ENCODE data around the gene NT5M. TPM values are rescaled to one million over a fixed set of nuclear protein-coding genes. Genes with fewer than 3 reads are reported as not detected.

The NT5M gene
- total RNA-seq, 1 donor from 2014 or later = 4.6 TPM

GRCh38 chr17:17342242-17342945, 39.2 kb downstream of the NT5M start:
- Histone ChIP-seq H3K27ac (no peak overlapping the region), H3K9me3 (no peaks in the 10 kb centered on the region), H3K4me1 (no peaks in the 10 kb centered on the region), H3K4me3 (no peak overlapping the region), H3K27me3 (no peaks in the 10 kb centered on the region), H3K36me3 (no peaks in the 10 kb centered on the region)
- DNase-seq (ENCODE audit: low spot score in 2 of 2) = peak in 1 of 2 donors; percentile 35
- no peak for TF ChIP-seq CTCF (IDR thresholded peaks at IDR 0.05)
- intact Hi-C loops (cut with DNase I) = no loop called here

- no peaks in the 10 kb centered on the region for H3K27me3 ChIP-seq
- no peaks in the 10 kb centered on the region for H3K36me3 ChIP-seq
- no peak overlapping the region for H3K4me3 ChIP-seq
- H3K27ac ChIP-seq = no peak overlapping the region
- no peak for TF ChIP-seq CTCF (IDR thresholded peaks at IDR 0.05)
- H3K4me1 ChIP-seq = no peaks in the 10 kb centered on the region
- intact Hi-C loops (cut with DNase I) = no loop called here
- no peaks in the 10 kb centered on the region for H3K9me3 ChIP-seq
- DNase-seq (ENCODE audit: low spot score in 2 of 2) = peak in 1 of 2 donors; percentile 41
Measured at GRCh38 chr17:17343160-17343735, 40.1 kb downstream of the NT5M start.

- no peak overlapping the region for H3K27ac ChIP-seq
- DNase-seq (ENCODE audit: low spot score in 2 of 2) = no peak
- no peaks in the 10 kb centered on the region for H3K27me3 ChIP-seq
- H3K4me1 ChIP-seq = no peaks in the 10 kb centered on the region
- H3K36me3 ChIP-seq = no peaks in the 10 kb centered on the region
- TF ChIP-seq CTCF (IDR thresholded peaks at IDR 0.05) = no peak
- intact Hi-C loops (cut with DNase I) = no loop called here
- H3K9me3 ChIP-seq = no peaks in the 10 kb centered on the region
- no peak overlapping the region for H3K4me3 ChIP-seq
Measured at GRCh38 chr17:17343896-17344506, 40.8 kb downstream of the NT5M start.

- no peak for TF ChIP-seq CTCF (IDR thresholded peaks at IDR 0.05)
- H3K9me3 ChIP-seq = no peaks in the 10 kb centered on the region
- H3K4me3 ChIP-seq = no peak overlapping the region
- no peaks in the 10 kb centered on the region for H3K27me3 ChIP-seq
- H3K27ac ChIP-seq = no peak overlapping the region
- no peaks in the 10 kb centered on the region for H3K36me3 ChIP-seq
- H3K4me1 ChIP-seq = no peaks in the 10 kb centered on the region
- peak in 1 of 2 donors; percentile 35 for DNase-seq (ENCODE audit: low spot score in 2 of 2)
- intact Hi-C loops (cut with DNase I) = no loop called here
Measured at GRCh38 chr17:17344507-17345293, 41.5 kb downstream of the NT5M start.

- no peak for TF ChIP-seq CTCF (IDR thresholded peaks at IDR 0.05)
Measured at GRCh38 chr17:17345294-17345597, 42.1 kb downstream of the NT5M start.

More at GRCh38 chr17:17345294-17345597, 42.1 kb downstream of the NT5M start:
- H3K27me3 ChIP-seq = no peaks in the 10 kb centered on the region
- intact Hi-C loops (cut with DNase I) = no loop called here
- H3K27ac ChIP-seq = no peak overlapping the region
- no peak overlapping the region for H3K4me3 ChIP-seq
- H3K36me3 ChIP-seq = no peaks in the 10 kb centered on the region
- no peaks in the 10 kb centered on the region for H3K4me1 ChIP-seq
- no peak for DNase-seq (ENCODE audit: low spot score in 2 of 2)
- no peaks in the 10 kb centered on the region for H3K9me3 ChIP-seq
